Ovary (tissue), 3 donors: Measurements from ENCODE around the gene ZFHX2.
"Not testable (repeated sequence)": the region's sequence is repeated elsewhere in the genome, so short reads cannot be mapped to it uniquely, and the experiment has no call there.

Experiments
- POLR2A ChIP-seq: fragments of 450-650 bp; IDR thresholded peaks from one replicate; pipeline ENCODE4 v1.6.1; 2017; ENCODE audit warnings: antibody characterized with exemption, mild to moderate bottlenecking, moderate library complexity
- TF ChIP-seq, protein P1 (sequence below), 3 donors: fragments of 450-650 bp in 2 of 3; fragments of 200-600 bp in 1 of 3; IDR thresholded peaks; one replicate each; pipeline versions ENCODE4 v1.5.1 to v1.8.0; 2016 to 2022; ENCODE audit warnings: antibody characterized with exemption in 3 of 3, mild to moderate bottlenecking in 1 of 3
- donor health status: DM: no; HTN: no; CAD: no.

GRCh38 chr14:23594191-23594590 is 42.6 kb upstream of the ZFHX2 start:
- TF ChIP-seq, protein P1, sequence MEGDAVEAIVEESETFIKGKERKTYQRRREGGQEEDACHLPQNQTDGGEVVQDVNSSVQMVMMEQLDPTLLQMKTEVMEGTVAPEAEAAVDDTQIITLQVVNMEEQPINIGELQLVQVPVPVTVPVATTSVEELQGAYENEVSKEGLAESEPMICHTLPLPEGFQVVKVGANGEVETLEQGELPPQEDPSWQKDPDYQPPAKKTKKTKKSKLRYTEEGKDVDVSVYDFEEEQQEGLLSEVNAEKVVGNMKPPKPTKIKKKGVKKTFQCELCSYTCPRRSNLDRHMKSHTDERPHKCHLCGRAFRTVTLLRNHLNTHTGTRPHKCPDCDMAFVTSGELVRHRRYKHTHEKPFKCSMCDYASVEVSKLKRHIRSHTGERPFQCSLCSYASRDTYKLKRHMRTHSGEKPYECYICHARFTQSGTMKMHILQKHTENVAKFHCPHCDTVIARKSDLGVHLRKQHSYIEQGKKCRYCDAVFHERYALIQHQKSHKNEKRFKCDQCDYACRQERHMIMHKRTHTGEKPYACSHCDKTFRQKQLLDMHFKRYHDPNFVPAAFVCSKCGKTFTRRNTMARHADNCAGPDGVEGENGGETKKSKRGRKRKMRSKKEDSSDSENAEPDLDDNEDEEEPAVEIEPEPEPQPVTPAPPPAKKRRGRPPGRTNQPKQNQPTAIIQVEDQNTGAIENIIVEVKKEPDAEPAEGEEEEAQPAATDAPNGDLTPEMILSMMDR (IDR thresholded peaks at IDR 0.05): not testable (repeated sequence)
- not testable (repeated sequence) for TF ChIP-seq POLR2A
